HG03457 (cell line): ENCODE data around the gene CCDC68.
A peak's percentile ranks its signal among the peaks of the same experiment; 100 is the strongest.

Experiments used
- ATAC-seq: cut with Tn5 transposase; IDR thresholded peaks from one replicate; pipeline ENCODE4 v1.9.1; 2021; ENCODE audit warnings: moderate number of reproducible peaks; ENCODE audit not compliant: unreplicated experiment

Gene CCDC68

GRCh38 chr18:54961868-54962267 is 2.6 kb upstream of the CCDC68 start:
- ATAC-seq: no peak

GRCh38 chr18:54961016-54961423 is 1.8 kb upstream of the CCDC68 start:
- no peak for ATAC-seq

GRCh38 chr18:54960197-54960596 is 936 bp upstream of the CCDC68 start:
- ATAC-seq: no peak

GRCh38 chr18:54957996-54958395 is 1.3 kb downstream of the CCDC68 start:
- ATAC-seq: no peak

GRCh38 chr18:54957296-54957832 is 1.9 kb downstream of the CCDC68 start:
- no peak for ATAC-seq

- ATAC-seq: no peak
Observed at GRCh38 chr18:54956506-54956905, 2.8 kb downstream of the CCDC68 start.

GRCh38 chr18:54952026-54952425 is 7.2 kb downstream of the CCDC68 start:
- ATAC-seq: no peak

- ATAC-seq: no peak
Observed at GRCh38 chr18:54950221-54950620, 9.0 kb downstream of the CCDC68 start.

- ATAC-seq: no peak
Observed at GRCh38 chr18:54949588-54949987, 9.7 kb downstream of the CCDC68 start.

GRCh38 chr18:54948350-54948837 is 10.9 kb downstream of the CCDC68 start:
- ATAC-seq: no peak

GRCh38 chr18:54947091-54947490 is 12.2 kb downstream of the CCDC68 start:
- ATAC-seq: no peak

GRCh38 chr18:54946149-54946581 is 13.1 kb downstream of the CCDC68 start:
- ATAC-seq: peak; percentile 82

- ATAC-seq: no peak
Observed at GRCh38 chr18:54945576-54946125, 13.6 kb downstream of the CCDC68 start.

- no peak for ATAC-seq
Observed at GRCh38 chr18:54942569-54942968, 16.7 kb downstream of the CCDC68 start.

- ATAC-seq: no peak
Observed at GRCh38 chr18:54942144-54942543, 17.1 kb downstream of the CCDC68 start.

GRCh38 chr18:54939361-54939917 is 19.8 kb downstream of the CCDC68 start:
- ATAC-seq: no peak

GRCh38 chr18:54938506-54938905 is 20.8 kb downstream of the CCDC68 start:
- no peak for ATAC-seq

GRCh38 chr18:54932472-54932871 is 26.8 kb downstream of the CCDC68 start:
- no peak for ATAC-seq

- no peak for ATAC-seq
Observed at GRCh38 chr18:54931152-54931551, 28.1 kb downstream of the CCDC68 start.

- ATAC-seq: no peak
Observed at GRCh38 chr18:54928236-54928635, 31.0 kb downstream of the CCDC68 start.

GRCh38 chr18:54926593-54927325 is 32.5 kb downstream of the CCDC68 start:
- ATAC-seq: no peak

- ATAC-seq: no peak
Observed at GRCh38 chr18:54924948-54925347, 34.3 kb downstream of the CCDC68 start.
